ENCODE measurements around the gene SFXN5. TPM values are rescaled to one million over a fixed set of nuclear protein-coding genes. Genes with fewer than 3 reads are reported as not detected.

SFXN5 gene
- polyA plus RNA-seq, 3 donors from 2014 or later = 2.4 to 4.5 (median 3.3) TPM

GRCh38 chr2:72943540-72944395 lies 127.7 kb downstream of the SFXN5 start:
- no peak for DNase-seq
- Mint-ChIP-seq H3K4me3 (no peak overlapping the region), H3K36me3 (peaks cover 0 to 1% (median 0%) of the 10 kb centered on the region in 3 donors), H3K4me1 (no peaks in the 10 kb centered on the region), H3K9me3 (no peaks in the 10 kb centered on the region), H3K27me3 (ENCODE audit: low read depth in 3 of 3) (peaks cover 0 to 6% (median 2%) of the 10 kb centered on the region in 3 donors), H3K27ac (no peak overlapping the region)

- no peaks in the 10 kb centered on the region for H3K4me1 Mint-ChIP-seq
- no peaks in the 10 kb centered on the region for H3K36me3 Mint-ChIP-seq
- no peak overlapping the region for H3K4me3 Mint-ChIP-seq
- no peak for DNase-seq
- peaks cover 0 to 6% (median 2%) of the 10 kb centered on the region in 3 donors for H3K27me3 Mint-ChIP-seq (ENCODE audit: low read depth in 3 of 3)
- no peaks in the 10 kb centered on the region for H3K9me3 Mint-ChIP-seq
- H3K27ac Mint-ChIP-seq = no peak overlapping the region
Measured at GRCh38 chr2:72942881-72943418, 128.6 kb downstream of the SFXN5 start.

GRCh38 chr2:72942293-72942692 lies 129.2 kb downstream of the SFXN5 start:
- Mint-ChIP-seq H3K36me3 (no peaks in the 10 kb centered on the region), H3K4me1 (no peaks in the 10 kb centered on the region), H3K4me3 (no peak overlapping the region), H3K27me3 (ENCODE audit: low read depth in 3 of 3) (peaks cover 0 to 6% (median 2%) of the 10 kb centered on the region in 3 donors), H3K9me3 (no peaks in the 10 kb centered on the region), H3K27ac (no peak overlapping the region)
- DNase-seq = no peak

- Mint-ChIP-seq H3K4me1 (no peaks in the 10 kb centered on the region), H3K9me3 (no peaks in the 10 kb centered on the region), H3K27ac (no peak overlapping the region), H3K4me3 (no peak overlapping the region), H3K36me3 (no peaks in the 10 kb centered on the region), H3K27me3 (ENCODE audit: low read depth in 3 of 3) (peaks cover 0 to 3% (median 2%) of the 10 kb centered on the region in 3 donors)
- no peak for DNase-seq
Measured at GRCh38 chr2:72940786-72941185, 130.7 kb downstream of the SFXN5 start.

GRCh38 chr2:72940361-72940760 lies 131.2 kb downstream of the SFXN5 start:
- H3K27me3 Mint-ChIP-seq (ENCODE audit: low read depth in 3 of 3) = peaks cover 0 to 3% (median 2%) of the 10 kb centered on the region in 3 donors
- no peaks in the 10 kb centered on the region for H3K36me3 Mint-ChIP-seq
- H3K27ac Mint-ChIP-seq = peak overlapping the region in 1 of 6 donors; percentile 45
- H3K4me3 Mint-ChIP-seq = no peak overlapping the region
- no peak for DNase-seq
- peaks cover 1 to 2% of the 10 kb centered on the region in 2 donors for H3K4me1 Mint-ChIP-seq
- no peaks in the 10 kb centered on the region for H3K9me3 Mint-ChIP-seq

GRCh38 chr2:72938455-72938854 lies 133.1 kb downstream of the SFXN5 start:
- Mint-ChIP-seq H3K27ac (no peak overlapping the region), H3K27me3 (ENCODE audit: low read depth in 3 of 3) (peaks cover 0 to 3% (median 2%) of the 10 kb centered on the region in 3 donors), H3K36me3 (no peaks in the 10 kb centered on the region), H3K4me1 (peaks cover 8 to 9% of the 10 kb centered on the region in 2 donors), H3K9me3 (no peaks in the 10 kb centered on the region), H3K4me3 (no peak overlapping the region)
- DNase-seq = no peak

DNA sequence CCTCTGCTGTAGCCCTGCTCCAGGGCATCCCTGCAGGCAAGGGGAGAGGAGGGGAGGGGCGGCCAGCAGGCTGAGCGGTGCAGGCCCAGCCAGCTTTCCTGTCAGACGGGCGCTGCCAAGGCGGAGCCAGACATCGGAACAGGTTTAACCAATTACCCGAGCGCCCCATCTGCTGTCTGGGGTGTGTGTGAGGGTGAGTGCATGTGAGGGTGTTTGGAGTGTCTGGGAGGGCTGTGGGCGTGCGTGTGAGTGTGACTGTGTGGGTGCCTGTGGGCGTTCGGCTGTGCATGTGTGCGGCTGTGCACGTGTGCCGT lies 134.2 kb downstream of the SFXN5 start:
- no peak overlapping the region for H3K27ac Mint-ChIP-seq
- no peak overlapping the region for H3K4me3 Mint-ChIP-seq
- H3K9me3 Mint-ChIP-seq = no peaks in the 10 kb centered on the region
- no peak for DNase-seq
- H3K36me3 Mint-ChIP-seq = no peaks in the 10 kb centered on the region
- H3K27me3 Mint-ChIP-seq (ENCODE audit: low read depth in 3 of 3) = peaks cover 0 to 3% (median 0%) of the 10 kb centered on the region in 3 donors
- peaks cover 8 to 9% of the 10 kb centered on the region in 2 donors for H3K4me1 Mint-ChIP-seq

DNA sequence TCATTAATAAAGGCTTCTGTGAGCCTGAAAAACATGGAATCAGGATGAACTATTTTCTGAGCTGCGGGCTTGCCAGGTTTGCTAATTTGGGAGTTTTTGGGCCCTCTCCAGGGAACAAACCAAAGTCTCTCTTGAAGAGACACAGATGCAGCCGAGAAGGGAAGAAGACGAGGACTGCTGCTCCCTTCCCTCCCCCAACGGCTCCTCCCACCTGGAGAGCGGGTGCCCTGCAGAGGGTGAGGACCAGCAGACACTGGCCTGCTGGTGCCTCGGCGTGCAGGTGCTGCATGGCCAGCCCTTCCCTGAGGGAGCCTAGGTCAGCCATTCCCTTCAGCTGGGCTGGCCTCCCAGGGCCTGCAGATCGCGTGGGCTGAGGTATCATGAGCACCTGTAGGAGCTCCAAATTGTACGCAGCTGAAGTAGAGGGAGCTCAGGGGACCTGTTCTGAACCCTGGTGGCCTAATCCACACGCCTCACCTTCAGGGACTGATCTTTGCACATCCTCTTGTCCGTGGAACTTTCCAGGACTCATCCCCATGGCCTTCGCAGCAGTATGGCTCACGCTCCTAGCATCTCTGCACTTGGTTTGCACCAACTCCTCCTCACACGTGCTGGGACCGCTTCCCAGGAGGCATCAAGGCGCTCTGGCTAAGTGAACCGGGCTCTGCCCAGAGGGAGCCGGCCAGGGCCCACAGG lies 134.7 kb downstream of the SFXN5 start:
- Mint-ChIP-seq H3K36me3 (no peaks in the 10 kb centered on the region), H3K9me3 (no peaks in the 10 kb centered on the region), H3K27ac (no peak overlapping the region), H3K27me3 (ENCODE audit: low read depth in 3 of 3) (peaks cover 0 to 3% (median 0%) of the 10 kb centered on the region in 3 donors), H3K4me3 (no peak overlapping the region), H3K4me1 (peaks cover 8 to 9% of the 10 kb centered on the region in 2 donors)
- no peak for DNase-seq

DNA sequence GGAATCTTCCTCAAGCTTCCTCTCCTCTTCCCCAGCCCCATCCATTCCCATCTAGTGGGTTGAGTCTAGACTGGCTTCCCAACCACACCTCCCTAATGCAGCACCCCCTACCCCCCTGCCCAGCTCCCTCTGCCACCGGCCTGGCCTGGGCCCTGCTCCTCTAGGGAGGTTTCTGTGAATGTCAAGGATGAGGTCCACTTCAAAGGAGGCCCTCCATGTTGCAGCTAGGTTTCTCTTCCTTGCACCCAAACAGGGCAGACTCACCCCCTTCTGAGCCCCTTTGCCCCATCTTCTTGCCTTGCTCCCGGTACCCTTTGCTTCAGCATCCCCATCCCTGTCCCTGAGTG lies 135.9 kb downstream of the SFXN5 start:
- H3K4me3 Mint-ChIP-seq = no peak overlapping the region
- no peaks in the 10 kb centered on the region for H3K9me3 Mint-ChIP-seq
- H3K27me3 Mint-ChIP-seq (ENCODE audit: low read depth in 3 of 3) = peaks cover 0 to 3% (median 0%) of the 10 kb centered on the region in 3 donors
- no peak for DNase-seq
- peak overlapping the region in 1 of 6 donors; percentile 45 for H3K27ac Mint-ChIP-seq
- H3K4me1 Mint-ChIP-seq = peaks cover 8 to 9% of the 10 kb centered on the region in 2 donors
- H3K36me3 Mint-ChIP-seq = no peaks in the 10 kb centered on the region

- Mint-ChIP-seq H3K4me1 (peaks cover 8 to 9% of the 10 kb centered on the region in 2 donors), H3K36me3 (no peaks in the 10 kb centered on the region), H3K27me3 (ENCODE audit: low read depth in 3 of 3) (peaks cover 0 to under 1% (median 0%) of the 10 kb centered on the region in 3 donors), H3K9me3 (no peaks in the 10 kb centered on the region), H3K4me3 (no peak overlapping the region), H3K27ac (peak overlapping the region in 1 of 6 donors; percentile 45)
- no peak for DNase-seq
Measured at GRCh38 chr2:72934683-72935610, 136.6 kb downstream of the SFXN5 start.

- Mint-ChIP-seq H3K27me3 (ENCODE audit: low read depth in 3 of 3) (no peaks in the 10 kb centered on the region), H3K4me1 (peaks cover 8 to 9% of the 10 kb centered on the region in 2 donors), H3K27ac (no peak overlapping the region), H3K36me3 (no peaks in the 10 kb centered on the region), H3K9me3 (no peaks in the 10 kb centered on the region), H3K4me3 (no peak overlapping the region)
- DNase-seq = no peak
Measured at GRCh38 chr2:72933646-72934151, 137.8 kb downstream of the SFXN5 start.

DNA sequence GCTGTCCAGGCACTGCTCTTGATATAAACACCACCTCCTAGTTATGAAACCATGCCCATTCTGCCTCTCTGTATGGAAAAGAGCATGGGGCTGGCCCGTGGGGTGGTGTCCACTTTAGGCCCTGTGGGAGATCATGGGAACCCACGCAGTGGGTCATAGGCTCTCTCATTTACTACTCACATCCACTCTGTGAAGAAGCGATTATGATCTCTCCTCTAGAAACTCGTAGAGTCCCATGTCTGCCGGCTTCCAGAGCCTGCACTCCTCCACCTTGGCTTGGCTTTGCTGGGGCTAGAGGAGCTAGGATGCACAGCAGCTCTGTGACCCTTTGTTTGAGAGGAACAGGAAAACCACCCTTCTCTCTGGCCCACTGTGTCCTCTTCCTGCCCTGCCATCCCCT lies 138.3 kb downstream of the SFXN5 start:
- Mint-ChIP-seq H3K27ac (no peak overlapping the region), H3K4me1 (peaks cover 8 to 9% of the 10 kb centered on the region in 2 donors), H3K36me3 (no peaks in the 10 kb centered on the region), H3K9me3 (no peaks in the 10 kb centered on the region), H3K27me3 (ENCODE audit: low read depth in 3 of 3) (no peaks in the 10 kb centered on the region), H3K4me3 (no peak overlapping the region)
- no peak for DNase-seq

DNA sequence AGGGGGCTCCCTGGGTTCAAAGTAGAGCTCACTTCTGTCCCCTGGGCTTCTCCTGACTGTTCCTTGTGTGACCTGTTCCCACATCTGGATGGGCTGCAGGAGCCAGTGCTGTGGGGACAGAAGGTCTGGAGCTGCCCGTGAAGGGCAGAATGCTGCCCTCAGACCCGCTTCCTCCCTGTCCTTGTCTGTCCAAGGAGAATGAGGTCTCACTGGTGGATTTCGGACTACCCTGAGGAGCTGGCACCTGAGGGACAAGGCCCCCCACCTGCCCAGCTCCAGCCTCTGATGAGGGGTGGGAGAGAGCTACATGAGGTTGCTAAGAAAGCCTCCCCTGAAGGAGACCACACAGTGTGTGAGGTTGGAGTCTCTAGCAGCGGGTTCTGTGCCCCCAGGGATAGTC lies 138.7 kb downstream of the SFXN5 start:
- peaks cover 8 to 9% of the 10 kb centered on the region in 2 donors for H3K4me1 Mint-ChIP-seq
- H3K27me3 Mint-ChIP-seq (ENCODE audit: low read depth in 3 of 3) = no peaks in the 10 kb centered on the region
- DNase-seq = no peak
- H3K36me3 Mint-ChIP-seq = no peaks in the 10 kb centered on the region
- no peak overlapping the region for H3K4me3 Mint-ChIP-seq
- no peak overlapping the region for H3K27ac Mint-ChIP-seq
- no peaks in the 10 kb centered on the region for H3K9me3 Mint-ChIP-seq
